Measurements from ENCODE around the gene CCS. TPM values are rescaled to one million over a fixed set of nuclear protein-coding genes. Genes with fewer than 3 reads are reported as not detected.

Gene CCS
- total and polyA plus RNA-seq, 9 of the 15 experiments (the other 6 are each of a cell fraction or from before 2014, with no cell fraction given) = 1.1 to 46.6 (median 26.8) TPM

- FAIRE-seq = no peak
- no peaks in the 10 kb centered on the region for H3K9me1 ChIP-seq (ENCODE audit: control insufficient read depth, insufficient read depth, low read length)
- H3K9ac ChIP-seq (ENCODE audit: insufficient read depth in 1 of 2, low read depth in 2 of 2, low read length in 2 of 2) = peak overlapping the region; percentile 85 to 94
- peaks cover 11% of the 10 kb centered on the region; the same call in 2 of the 3 replicates for H3K36me3 ChIP-seq (ENCODE audit: control insufficient read depth, insufficient read depth, low read length)
- peaks cover 32 to 51% of the 10 kb centered on the region in 2 experiments for H3K4me1 ChIP-seq (replicated peaks in 1 of 2; ENCODE audit: control insufficient read depth in 2 of 2, insufficient read depth in 2 of 2, low read length in 2 of 2)
- ATAC-seq = no peak
- no peaks in the 10 kb centered on the region for H4K20me1 ChIP-seq (replicated peaks; ENCODE audit: control insufficient read depth, insufficient read depth, low read length)
- H3K4me3 ChIP-seq = peak overlapping the region; percentile 75
- H3K27ac ChIP-seq (ENCODE audit: extremely low read depth, low read depth, low read length) = peak overlapping the region; percentile 75
- in situ Hi-C loops (cut with MboI) = no loop called here
- POLR2A ChIA-PET = interaction anchor here (0.7 to 0.9 kb wide), 2 partner anchors 43 to 303 kb away, joined by 3 read pairs; no protein-coding TSS in a partner anchor
- peak overlapping the region; percentile 94 for H3K4me2 ChIP-seq (ENCODE audit: insufficient read depth, low read length)
- H3K9me3 ChIP-seq (replicated peaks; ENCODE audit: control insufficient read depth, insufficient read depth, low read depth, low read length) = no peaks in the 10 kb centered on the region
- TF ChIP-seq TEAD4 (IDR thresholded peaks at IDR 0.05; ENCODE audit: low read length) = no peak
- TF ChIP-seq TEAD4 (CRISPR knock-in tag; IDR thresholded peaks at IDR 0.05; ENCODE audit: borderline replicate concordance) = peak; percentile 4; the same call in 1 of the 2 replicates
- no peak for TF ChIP-seq ATF1 (CRISPR knock-in tag; IDR thresholded peaks at IDR 0.05)
- TF ChIP-seq ATF1 (tag; IDR thresholded peaks at IDR 0.05) = no peak
- TF ChIP-seq BRD4 (IDR thresholded peaks at IDR 0.05) = no peak
- TF ChIP-seq ZNF76 (CRISPR knock-in tag; IDR thresholded peaks at IDR 0.05; ENCODE audit: borderline replicate concordance) = no peak
- peak; percentile 12 for TF ChIP-seq RBM25 (IDR thresholded peaks at IDR 0.05; ENCODE audit: low read depth, low read length, severe bottlenecking)
- no peak for TF ChIP-seq BRF1 (IDR thresholded peaks at IDR 0.05; ENCODE audit: borderline replicate concordance, extremely low read depth, insufficient read length)
- TF ChIP-seq NFRKB (IDR thresholded peaks at IDR 0.05; ENCODE audit: low read depth) = no peak
- TF ChIP-seq NCOA4 (IDR thresholded peaks at IDR 0.05; ENCODE audit: partially characterized antibody) = no peak
- TF ChIP-seq, protein P1, sequence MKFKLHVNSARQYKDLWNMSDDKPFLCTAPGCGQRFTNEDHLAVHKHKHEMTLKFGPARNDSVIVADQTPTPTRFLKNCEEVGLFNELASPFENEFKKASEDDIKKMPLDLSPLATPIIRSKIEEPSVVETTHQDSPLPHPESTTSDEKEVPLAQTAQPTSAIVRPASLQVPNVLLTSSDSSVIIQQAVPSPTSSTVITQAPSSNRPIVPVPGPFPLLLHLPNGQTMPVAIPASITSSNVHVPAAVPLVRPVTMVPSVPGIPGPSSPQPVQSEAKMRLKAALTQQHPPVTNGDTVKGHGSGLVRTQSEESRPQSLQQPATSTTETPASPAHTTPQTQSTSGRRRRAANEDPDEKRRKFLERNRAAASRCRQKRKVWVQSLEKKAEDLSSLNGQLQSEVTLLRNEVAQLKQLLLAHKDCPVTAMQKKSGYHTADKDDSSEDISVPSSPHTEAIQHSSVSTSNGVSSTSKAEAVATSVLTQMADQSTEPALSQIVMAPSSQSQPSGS (CRISPR knock-in tag; IDR thresholded peaks at IDR 0.05) = no peak
- TF ChIP-seq ZNF780A (CRISPR knock-in tag; IDR thresholded peaks at IDR 0.05) = no peak
- TF ChIP-seq MNT (conservative IDR thresholded peaks at IDR 0.05) = no peak
- TF ChIP-seq NR2C1 (IDR thresholded peaks at IDR 0.05) = no peak
- TF ChIP-seq NR2C1 (tag; IDR thresholded peaks at IDR 0.05) = no peak
- intact Hi-C loops (cut with micrococcal nuclease) = loop anchor here (1.0 to 5.0 kb wide), 2 partner anchors 23 to 84 kb away; partner anchors contain the start of genes RBM14 and RBM4B
- H3K27me3 ChIP-seq (ENCODE audit: control insufficient read depth in 2 of 2, insufficient read depth in 2 of 2, low read length in 2 of 2) = no peaks in the 10 kb centered on the region
- WGBS (ENCODE audit: insufficient coverage, low coverage, missing lambda C conversion rate) = 25% methylated on average over 7 of the region's 7 CpGs
- peak overlapping the region; percentile 95 for H2AFZ ChIP-seq (ENCODE audit: low read depth, low read length)
- H3K79me2 ChIP-seq (ENCODE audit: control insufficient read depth, insufficient read depth, low read length) = peaks cover 26% of the 10 kb centered on the region
- CTCF ChIA-PET (ENCODE audit: low intra/inter-chr PET ratio) = no interaction called here
- no peak for DNase-seq (ENCODE audit: extremely low read depth in 1 of 4, low spot score in 3 of 4)
- TSS peak; percentile 78 for BruUV-seq (replicated peaks)
Measured at GRCh38 chr11:66593650-66594049, 665 bp downstream of the CCS start.
